Measurements from ENCODE around the gene FAM3C.

DNA sequence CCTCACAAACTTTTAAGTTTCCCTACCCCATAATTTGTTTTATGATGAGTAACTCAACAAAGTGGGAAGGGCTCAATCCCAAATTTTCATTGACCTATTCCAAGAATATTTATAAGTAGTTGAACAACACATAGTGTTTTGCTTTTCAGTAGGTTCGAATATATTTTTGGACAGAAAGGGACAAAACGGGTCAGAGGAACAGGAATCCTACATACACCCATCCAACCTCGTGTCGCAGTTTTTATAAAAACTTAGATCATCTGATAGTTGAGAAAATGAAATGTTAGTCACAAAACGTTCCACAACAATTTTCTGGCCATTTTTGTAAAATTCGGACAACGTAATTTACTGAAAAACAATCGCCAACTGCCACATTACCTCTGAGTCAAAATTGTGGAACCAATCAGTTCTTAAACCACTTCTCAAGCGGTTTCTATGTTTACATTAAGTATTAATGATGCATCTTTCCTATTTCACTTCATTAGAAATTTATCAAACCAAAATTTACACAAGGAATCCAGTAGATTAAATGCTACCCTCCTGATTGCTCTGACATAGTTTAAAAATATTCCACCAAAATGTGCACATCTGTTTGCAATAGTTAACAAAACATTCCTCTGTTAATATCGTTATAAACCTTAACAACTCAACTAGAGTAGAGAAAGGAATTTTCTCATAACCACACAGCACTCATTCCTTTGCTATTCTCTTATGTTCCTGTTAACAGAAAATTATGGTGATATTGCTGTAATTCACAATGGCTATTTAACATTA lies 61.0 kb downstream of the FAM3C start:
- TF ChIP-seq EZH2 (IDR thresholded peaks at IDR 0.05; ENCODE audit: low read depth, unreplicated experiment) (no peak), JUNB (IDR thresholded peaks at IDR 0.05; ENCODE audit: unreplicated experiment) (no peak), CREB1 (CRISPR knock-in tag; IDR thresholded peaks at IDR 0.05; ENCODE audit: low read depth) (no peak), POLR2AphosphoS5 (IDR thresholded peaks at IDR 0.05; ENCODE audit: low read depth) (no peak), EZH2phosphoT487 (IDR thresholded peaks at IDR 0.05; ENCODE audit: unreplicated experiment) (no peak), ZNF114 (CRISPR knock-in tag; IDR thresholded peaks at IDR 0.05) (no peak), STAT1 (IDR thresholded peaks at IDR 0.05; ENCODE audit: unreplicated experiment) (no peak)
- TF ChIP-seq, protein P1, sequence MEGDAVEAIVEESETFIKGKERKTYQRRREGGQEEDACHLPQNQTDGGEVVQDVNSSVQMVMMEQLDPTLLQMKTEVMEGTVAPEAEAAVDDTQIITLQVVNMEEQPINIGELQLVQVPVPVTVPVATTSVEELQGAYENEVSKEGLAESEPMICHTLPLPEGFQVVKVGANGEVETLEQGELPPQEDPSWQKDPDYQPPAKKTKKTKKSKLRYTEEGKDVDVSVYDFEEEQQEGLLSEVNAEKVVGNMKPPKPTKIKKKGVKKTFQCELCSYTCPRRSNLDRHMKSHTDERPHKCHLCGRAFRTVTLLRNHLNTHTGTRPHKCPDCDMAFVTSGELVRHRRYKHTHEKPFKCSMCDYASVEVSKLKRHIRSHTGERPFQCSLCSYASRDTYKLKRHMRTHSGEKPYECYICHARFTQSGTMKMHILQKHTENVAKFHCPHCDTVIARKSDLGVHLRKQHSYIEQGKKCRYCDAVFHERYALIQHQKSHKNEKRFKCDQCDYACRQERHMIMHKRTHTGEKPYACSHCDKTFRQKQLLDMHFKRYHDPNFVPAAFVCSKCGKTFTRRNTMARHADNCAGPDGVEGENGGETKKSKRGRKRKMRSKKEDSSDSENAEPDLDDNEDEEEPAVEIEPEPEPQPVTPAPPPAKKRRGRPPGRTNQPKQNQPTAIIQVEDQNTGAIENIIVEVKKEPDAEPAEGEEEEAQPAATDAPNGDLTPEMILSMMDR (conservative IDR thresholded peaks at IDR 0.05; ENCODE audit: low read depth in 2 of 2) = no peak
- TF ChIP-seq, protein P2, sequence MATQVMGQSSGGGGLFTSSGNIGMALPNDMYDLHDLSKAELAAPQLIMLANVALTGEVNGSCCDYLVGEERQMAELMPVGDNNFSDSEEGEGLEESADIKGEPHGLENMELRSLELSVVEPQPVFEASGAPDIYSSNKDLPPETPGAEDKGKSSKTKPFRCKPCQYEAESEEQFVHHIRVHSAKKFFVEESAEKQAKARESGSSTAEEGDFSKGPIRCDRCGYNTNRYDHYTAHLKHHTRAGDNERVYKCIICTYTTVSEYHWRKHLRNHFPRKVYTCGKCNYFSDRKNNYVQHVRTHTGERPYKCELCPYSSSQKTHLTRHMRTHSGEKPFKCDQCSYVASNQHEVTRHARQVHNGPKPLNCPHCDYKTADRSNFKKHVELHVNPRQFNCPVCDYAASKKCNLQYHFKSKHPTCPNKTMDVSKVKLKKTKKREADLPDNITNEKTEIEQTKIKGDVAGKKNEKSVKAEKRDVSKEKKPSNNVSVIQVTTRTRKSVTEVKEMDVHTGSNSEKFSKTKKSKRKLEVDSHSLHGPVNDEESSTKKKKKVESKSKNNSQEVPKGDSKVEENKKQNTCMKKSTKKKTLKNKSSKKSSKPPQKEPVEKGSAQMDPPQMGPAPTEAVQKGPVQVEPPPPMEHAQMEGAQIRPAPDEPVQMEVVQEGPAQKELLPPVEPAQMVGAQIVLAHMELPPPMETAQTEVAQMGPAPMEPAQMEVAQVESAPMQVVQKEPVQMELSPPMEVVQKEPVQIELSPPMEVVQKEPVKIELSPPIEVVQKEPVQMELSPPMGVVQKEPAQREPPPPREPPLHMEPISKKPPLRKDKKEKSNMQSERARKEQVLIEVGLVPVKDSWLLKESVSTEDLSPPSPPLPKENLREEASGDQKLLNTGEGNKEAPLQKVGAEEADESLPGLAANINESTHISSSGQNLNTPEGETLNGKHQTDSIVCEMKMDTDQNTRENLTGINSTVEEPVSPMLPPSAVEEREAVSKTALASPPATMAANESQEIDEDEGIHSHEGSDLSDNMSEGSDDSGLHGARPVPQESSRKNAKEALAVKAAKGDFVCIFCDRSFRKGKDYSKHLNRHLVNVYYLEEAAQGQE (IDR thresholded peaks at IDR 0.05; ENCODE audit: unreplicated experiment) = no peak

All from GM23338 (cell line).